HG02759 (cell line): ENCODE data around the gene KRT33B.

Experiments
- ATAC-seq: cut with Tn5 transposase; IDR thresholded peaks from one replicate; pipeline ENCODE4 v1.9.1; 2021; ENCODE audit warnings: mild to moderate bottlenecking, moderate library complexity; ENCODE audit not compliant: unreplicated experiment

The KRT33B gene

GRCh38 chr17:41326173-41327145 is 43.2 kb downstream of the KRT33B start:
- no peak for ATAC-seq

GRCh38 chr17:41325611-41326010 is 44.0 kb downstream of the KRT33B start:
- ATAC-seq = no peak

DNA sequence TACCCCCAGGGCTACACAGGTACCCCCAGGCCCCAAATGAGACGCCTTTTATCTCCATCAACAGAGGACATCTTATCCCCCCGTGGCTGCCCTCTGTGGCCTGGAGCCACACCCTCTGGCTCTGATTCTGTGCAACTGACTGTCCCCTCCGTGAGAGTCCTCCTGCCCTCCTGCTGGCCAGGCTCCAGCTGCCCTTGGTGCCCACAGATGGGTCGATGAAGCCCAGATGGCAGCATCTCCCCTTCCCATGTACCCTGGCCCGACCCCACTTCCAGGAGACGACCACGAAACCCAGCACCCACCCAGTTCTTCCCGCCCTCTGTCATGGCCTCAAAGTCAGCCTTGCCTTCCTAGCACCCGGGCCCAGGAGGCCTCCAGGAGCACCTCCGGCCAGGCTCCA is 44.5 kb downstream of the KRT33B start:
- ATAC-seq = no peak

DNA sequence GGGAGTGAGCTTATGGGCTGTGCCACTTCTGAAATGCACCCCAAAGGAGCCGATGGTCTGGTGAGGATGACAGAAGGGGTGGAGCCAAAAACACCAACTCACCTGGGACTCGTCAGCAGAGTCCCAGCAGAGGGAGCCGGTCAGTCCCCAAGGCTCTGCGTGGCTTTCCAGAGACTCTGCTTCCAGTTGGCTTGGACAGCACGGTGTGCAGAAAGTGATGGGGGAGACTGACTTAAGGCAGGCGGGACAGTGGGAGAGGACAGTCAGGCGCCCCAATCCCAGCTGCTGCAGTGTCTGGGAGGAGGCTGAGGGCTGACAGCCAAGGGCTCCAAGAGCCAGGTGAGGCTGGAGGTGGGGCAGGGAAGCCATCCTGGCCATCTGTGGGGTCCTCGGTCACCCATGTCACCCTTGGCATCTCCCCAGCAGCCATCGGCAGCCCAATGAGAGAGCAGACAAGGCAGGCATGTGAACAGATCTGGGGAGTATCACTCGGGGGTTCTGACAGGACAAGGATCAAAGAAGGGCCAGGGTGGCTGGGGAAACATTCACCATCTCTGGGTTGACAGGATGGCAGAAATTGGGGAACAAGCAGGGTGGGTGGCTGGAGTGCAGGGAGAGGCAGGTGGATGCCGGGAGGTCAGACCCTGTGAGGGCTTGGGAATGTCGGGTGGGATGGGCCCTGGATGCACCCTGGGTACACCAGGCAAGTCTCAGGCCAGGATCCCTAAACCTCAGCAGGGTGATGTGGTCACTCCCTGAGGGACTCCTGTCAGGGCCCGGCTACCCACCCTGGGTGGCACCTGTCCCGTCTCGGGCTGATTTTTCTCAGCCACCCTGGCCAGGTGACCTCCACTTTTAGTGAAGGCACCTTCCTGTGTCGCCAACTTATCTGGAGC is 45.2 kb downstream of the KRT33B start:
- ATAC-seq = no peak

DNA sequence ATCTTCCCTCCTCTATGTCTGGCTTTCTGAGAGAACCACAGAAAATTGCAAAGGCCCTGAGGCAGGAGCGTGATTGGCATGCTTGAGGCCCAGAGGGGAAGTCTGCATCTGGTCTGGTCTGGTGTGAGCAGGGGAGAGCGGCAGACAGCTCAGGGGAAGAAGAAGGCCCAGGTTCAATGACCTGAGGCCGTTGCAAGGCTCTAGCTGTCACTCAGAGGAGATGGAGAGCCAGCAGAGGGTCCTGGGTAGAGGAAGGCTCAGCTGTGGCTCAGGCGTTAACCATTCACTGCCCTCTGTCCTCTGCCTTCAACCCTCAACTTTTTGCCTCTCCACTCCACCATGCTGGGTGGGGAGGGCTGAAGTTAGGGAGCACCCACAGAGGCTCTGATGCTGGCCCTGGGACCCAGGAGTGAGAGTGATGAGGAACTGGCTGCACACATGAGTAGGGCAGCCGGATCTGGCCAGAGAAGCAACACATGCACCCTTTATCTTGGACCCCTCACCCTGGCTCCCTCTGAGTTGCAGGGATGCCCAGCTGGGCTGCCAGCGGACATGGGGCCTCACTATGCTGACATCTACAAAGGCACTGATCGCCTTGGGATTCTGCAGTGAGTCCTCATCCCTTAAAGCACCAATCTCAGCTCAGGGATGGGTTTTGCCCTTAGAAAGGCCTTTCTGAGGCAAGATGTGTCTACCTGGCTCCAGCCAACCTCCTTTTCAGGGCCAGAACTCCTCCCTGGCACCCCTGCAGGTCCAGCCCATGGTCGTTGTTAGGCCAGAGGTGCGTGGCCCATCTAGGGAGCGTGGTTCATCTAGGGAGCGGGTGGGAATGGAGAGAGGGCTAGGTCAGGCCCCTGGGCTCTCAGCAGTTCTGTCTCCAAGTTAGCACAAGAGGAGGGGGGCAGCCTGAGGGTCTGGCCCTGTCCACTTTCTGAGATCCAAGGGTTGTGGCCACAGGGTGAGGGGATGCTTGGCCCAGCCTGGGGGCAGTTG is 46.4 kb downstream of the KRT33B start:
- ATAC-seq = no peak

DNA sequence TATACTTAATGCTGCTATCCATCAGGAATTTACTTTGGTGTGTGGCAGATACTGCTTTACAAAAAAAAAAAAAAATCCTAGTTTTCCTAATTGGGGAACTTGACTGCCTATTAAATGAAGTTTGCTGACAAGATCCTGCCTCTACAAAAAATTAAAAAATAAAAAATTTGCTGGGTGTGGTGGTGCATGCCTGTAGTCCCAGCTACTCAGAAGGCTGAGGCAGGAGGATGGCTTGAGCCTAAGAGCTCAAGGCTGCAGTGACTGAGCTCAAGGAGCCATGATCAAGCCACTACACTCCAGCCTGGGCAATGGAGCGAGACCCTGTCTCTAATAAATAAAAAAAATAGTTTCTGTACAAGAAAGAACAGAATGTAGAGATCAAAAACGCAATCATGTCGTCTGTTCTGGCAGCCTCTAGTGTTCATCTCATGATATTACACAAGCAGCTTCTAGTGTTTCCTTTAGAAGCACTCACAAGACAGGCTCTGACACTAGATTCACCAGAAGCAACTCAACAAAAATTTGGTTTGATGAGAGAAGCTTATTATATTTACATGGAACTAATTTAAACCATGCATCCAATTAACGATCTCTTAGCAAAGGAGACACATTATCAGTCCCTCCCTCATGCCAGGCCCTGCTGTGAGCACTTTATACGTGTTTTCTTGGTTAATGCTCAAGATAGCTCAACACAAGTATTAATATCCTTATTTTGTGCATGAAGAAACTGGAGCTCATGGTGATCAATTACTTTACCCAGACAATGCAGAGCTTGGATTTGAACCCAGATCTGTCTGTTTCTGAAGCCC is 47.3 kb downstream of the KRT33B start:
- no peak for ATAC-seq

- no peak for ATAC-seq
Observed at GRCh38 chr17:41318231-41318630, 51.4 kb downstream of the KRT33B start.

- no peak for ATAC-seq
Observed at GRCh38 chr17:41315814-41316445, 53.7 kb downstream of the KRT33B start.

DNA sequence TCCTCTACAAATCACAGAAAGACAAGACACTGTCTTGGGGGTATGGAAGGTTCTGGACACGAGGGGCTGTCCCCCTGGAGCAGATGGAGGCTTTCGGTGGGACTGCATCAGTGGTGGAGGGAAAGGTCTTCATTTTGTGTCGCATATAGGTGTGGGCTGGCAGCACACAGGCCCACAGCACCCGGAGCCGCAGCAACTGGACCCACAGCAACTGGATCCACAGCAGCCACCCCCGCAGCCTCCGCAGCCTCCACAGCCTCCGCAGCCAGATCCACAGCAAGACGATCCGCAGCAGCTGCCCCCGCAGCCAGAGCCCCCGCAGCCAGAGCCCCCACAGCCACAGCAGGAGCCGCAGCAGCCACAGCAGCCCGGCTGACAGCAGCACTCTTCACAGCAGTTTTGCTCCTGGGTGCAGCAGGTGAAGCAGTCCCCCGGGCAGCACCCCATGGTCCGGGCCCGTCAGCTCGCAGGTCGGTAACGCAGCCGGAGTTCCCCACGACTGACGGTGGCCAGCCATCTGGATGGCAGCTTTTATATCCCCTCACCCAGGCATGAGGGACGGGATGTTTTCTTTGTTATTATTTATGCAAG is 54.3 kb downstream of the KRT33B start, which contains the start of gene KRTAP17-1:
Gene KRTAP17-1, minus strand, starts transcription at position 507 of the 591 bp plus-strand sequence. Its CDS starts 60 bp downstream, at position 447.
- no peak for ATAC-seq
